Measurements from ENCODE around the gene KCNQ1.

- TF ChIP-seq CTCF (conservative IDR thresholded peaks at IDR 0.05 in 1 of 2, IDR thresholded peaks at IDR 0.05 in 1 of 2; ENCODE audit: low read depth in 1 of 2, low read length in 2 of 2) (no peak), EZH2 (IDR thresholded peaks at IDR 0.05; ENCODE audit: low read length, missing control alignments) (no peak)
Measured at GRCh38 chr11:2462543-2462985, 17.8 kb downstream of the KCNQ1 start.

Measured in fibroblast of lung (primary cell).